Measurements from ENCODE around the gene FCER1G.
A peak's percentile ranks its signal among the peaks of the same experiment; 100 is the strongest.

FCER1G gene

DNA sequence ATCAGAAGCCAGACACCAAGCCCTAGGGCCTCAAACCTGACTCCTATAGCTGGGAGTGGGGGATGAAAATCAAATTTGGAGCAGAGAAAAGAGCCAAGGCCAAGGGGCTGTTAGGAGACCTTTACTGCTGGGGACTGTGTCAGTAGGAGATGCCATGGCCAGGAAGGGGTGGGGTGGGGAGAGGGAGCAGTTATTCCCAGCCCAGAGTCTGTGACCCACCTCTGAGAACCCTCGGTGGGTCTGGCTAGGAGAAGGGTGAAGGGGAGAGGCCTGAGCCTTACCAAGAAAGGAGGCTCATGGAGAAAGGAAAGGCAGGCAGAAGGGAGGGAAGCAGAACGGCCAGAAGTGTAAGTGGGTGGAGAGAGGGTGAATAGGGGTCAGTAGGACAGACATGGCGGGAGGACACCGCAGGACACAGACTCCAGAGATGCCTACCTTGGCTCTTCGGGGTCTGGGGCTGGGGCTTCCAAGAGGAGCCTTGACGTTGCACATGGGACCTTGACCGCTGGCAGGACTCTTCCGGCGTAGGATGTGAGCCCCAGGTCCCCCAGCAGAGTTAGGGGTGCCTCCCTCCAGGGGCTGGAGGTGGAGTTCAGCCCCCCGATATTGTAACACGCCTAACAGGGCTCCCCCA lies 17.4 kb upstream of the FCER1G start:
- H3K4me3 ChIP-seq (ENCODE audit: control insufficient read depth, low read depth, low read length), result peak overlapping the region; percentile 85
- TF ChIP-seq, protein P1, sequence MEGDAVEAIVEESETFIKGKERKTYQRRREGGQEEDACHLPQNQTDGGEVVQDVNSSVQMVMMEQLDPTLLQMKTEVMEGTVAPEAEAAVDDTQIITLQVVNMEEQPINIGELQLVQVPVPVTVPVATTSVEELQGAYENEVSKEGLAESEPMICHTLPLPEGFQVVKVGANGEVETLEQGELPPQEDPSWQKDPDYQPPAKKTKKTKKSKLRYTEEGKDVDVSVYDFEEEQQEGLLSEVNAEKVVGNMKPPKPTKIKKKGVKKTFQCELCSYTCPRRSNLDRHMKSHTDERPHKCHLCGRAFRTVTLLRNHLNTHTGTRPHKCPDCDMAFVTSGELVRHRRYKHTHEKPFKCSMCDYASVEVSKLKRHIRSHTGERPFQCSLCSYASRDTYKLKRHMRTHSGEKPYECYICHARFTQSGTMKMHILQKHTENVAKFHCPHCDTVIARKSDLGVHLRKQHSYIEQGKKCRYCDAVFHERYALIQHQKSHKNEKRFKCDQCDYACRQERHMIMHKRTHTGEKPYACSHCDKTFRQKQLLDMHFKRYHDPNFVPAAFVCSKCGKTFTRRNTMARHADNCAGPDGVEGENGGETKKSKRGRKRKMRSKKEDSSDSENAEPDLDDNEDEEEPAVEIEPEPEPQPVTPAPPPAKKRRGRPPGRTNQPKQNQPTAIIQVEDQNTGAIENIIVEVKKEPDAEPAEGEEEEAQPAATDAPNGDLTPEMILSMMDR (conservative IDR thresholded peaks at IDR 0.05; ENCODE audit: control insufficient read depth, insufficient read depth, low read depth, low read length), result no peak
- peak; percentile 43 for DNase-seq (ENCODE audit: low read depth)

DNA sequence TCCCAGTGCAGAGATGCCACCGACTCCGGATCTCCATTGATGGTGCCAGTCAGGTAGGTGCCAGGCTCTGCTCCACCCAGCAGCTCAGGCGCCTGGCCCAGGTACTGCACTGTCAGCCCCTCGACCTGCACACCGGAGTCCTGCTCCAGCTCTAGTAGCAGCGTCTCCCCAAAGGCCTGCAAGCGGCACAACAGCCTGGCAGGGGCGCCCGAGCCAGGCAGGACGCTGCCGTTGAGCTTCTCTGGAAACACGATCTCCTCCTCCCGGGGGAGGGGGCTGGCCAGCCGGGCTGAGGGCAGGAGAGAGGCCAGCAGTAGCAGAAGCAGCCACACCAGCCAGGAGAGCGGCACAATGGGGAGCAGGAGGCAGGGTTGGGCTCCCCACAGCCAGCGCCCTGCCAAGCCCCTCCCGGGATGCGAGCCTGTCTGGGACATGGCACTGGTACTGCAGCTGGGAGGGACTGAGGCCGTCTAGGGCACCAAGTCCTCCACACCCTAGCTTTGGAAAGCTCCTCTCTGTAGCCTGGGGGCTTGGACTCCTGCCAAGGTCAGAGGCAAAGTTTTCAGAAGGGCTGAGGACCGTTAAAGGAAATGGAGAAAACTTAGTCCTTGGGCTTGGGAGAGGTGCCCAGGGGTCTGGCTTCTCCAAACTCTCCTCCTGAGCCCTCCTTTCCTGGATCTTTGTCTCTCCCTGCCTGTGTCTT lies 16.8 kb upstream of the FCER1G start:
- TF ChIP-seq, protein P1 (conservative IDR thresholded peaks at IDR 0.05; ENCODE audit: control insufficient read depth, insufficient read depth, low read depth, low read length), result no peak
- peak; percentile 48 for DNase-seq (ENCODE audit: low read depth)
- H3K4me3 ChIP-seq (ENCODE audit: control insufficient read depth, low read depth, low read length), result peak overlapping the region; percentile 85

DNA sequence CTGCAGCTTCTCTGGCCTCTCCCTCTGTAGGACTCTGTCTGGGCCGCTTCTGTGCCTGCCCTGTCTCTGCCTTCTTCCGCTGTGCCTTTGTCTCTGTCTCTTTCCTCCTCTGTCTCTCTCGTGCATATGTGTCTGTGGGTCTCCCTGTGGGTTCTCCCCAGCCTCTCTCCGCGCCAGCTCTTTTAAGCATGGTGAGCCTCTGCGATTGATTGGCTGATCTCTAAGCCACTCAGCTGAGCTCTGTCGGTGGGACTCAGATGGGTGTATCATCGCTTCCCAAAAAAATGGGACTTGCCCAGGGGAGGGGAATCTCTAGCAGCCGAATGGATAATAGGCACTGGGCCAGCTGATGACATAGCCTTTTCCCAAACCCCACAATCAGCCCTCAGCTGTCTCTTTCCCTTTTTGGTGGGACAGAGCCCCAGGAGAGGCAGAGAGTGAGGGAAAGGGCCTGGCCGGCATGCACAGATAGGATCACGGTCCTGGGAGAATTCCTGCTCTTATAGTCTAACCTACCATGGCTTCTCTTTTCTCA lies 16.1 kb upstream of the FCER1G start, which contains the start of gene ADAMTS4:
Gene ADAMTS4 (minus strand): TSS at position 158 of the 535 bp plus-strand sequence. CDS start 427 bp downstream, outside the sequence.
- peak within 1 kb of the TSS; percentile 85 for H3K4me3 ChIP-seq (ENCODE audit: control insufficient read depth, low read depth, low read length)
- TF ChIP-seq, protein P1 (conservative IDR thresholded peaks at IDR 0.05; ENCODE audit: control insufficient read depth, insufficient read depth, low read depth, low read length), result no peak

DNA sequence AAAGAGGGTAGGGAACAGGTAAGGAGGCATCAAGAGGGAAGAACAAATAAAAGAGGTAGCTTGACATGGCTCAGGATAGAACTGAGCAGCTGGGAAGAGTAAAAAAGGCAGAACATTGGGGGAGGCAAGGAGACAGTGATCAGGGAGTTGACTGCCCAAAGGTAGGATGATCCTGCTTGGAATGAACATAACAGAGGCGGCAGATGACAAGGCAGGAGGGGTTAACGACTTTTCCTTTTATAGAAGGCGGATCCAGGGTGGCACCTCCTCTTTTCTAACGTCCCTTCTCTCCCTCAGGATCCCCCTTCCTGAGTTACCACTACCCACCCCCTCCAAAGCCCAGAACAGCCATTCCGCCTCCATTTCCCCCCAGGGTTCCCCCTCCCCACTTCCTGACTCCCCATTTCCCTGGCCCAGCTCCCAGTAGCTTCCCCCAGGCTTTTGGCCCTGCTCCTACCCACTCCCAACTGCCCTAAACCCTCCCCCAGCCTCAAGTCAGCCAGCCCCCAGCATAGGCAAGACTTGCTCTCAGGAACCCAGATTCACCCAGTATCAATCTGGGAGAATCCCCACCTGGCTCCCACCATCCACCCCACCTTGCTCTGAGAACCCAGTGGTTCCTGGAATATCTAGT lies 15.5 kb upstream of the FCER1G start:
- TF ChIP-seq, protein P1 (conservative IDR thresholded peaks at IDR 0.05; ENCODE audit: control insufficient read depth, insufficient read depth, low read depth, low read length), result no peak
- no peak for DNase-seq (ENCODE audit: low read depth)
- H3K4me3 ChIP-seq (ENCODE audit: control insufficient read depth, low read depth, low read length), result peak overlapping the region; percentile 14

More for the DNA sequence above, 16.1 kb upstream of the FCER1G start, which contains the start of gene ADAMTS4:
- peak; percentile 98 for DNase-seq (ENCODE audit: low read depth)

DNA sequence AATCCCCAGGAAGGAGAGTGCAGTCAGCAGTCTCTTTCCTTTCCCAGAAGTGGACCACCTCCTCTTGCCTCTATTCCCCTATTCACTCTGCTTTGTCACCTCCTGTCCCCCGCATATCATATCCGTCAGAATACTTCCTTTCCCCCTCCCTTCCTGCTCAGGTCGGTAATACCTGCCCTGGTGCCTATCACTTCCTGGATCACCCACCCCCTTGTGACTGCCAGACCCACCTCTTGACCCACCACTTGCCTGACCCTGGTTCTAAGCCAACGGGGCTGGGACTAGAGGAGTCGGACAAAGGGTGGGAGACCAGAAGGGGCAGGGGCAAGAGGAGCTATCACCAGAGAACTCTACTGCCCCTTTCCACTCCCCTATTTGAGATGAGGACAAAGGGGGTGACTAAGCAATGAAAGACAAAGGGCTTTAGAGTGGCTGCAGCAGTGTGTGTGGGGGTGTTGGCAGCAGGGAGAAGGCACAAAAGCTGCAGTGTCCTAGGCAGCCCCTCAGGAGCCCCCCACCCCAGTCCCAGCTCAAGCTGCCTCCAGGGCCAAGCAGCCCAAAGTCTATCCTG lies 14.6 kb upstream of the FCER1G start:
- TF ChIP-seq, protein P1 (conservative IDR thresholded peaks at IDR 0.05; ENCODE audit: control insufficient read depth, insufficient read depth, low read depth, low read length), result no peak
- peak; percentile 34 for DNase-seq (ENCODE audit: low read depth)
- no peak overlapping the region for H3K4me3 ChIP-seq (ENCODE audit: control insufficient read depth, low read depth, low read length)
